ENCODE data around the gene NFATC2IP.
"Not testable (repeated sequence)": the region's sequence is repeated elsewhere in the genome, so short reads cannot be mapped to it uniquely, and the experiment has no call there.

The NFATC2IP gene

DNA sequence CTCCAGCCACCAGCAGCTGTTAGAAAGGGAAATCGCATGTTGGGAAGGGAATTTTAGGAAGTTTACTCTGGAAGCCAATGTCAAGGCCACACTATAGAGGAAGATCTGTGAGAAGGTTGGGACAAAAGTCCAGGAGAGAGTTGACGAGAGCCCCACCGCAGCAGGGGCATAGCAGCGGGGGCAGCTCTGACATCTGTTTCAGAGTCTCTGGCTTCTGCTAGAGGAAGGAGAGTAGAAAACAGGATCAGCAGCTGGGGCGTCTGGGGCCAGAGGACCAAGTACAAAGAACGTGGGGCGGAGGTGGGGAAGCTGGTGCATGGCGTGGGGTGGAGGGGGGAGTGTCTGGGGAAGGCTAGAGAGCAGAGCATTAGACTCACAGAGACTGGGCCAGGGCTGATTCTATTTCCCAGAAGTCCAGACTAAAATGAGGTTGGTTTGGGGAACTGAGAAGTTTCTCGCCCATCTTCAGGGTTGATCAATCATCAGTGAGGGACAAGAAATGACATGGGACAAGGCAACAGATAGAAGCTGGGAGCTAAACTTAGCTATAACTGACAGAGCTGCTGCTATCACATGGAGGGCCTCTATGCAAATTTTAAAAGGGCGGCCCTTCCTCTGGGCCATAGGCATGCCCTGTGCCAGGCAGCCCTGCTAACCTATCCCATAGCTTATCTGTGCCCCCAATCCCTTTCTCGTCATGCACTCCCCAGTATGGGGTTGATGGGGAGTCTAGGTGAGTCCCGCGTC is 26.9 kb upstream of the NFATC2IP start:
- peak overlapping the region; percentile 97 for H3K56ac ChIP-seq (ENCODE audit: low read length)
- no peak overlapping the region for H2BK15ac ChIP-seq (replicated peaks; ENCODE audit: low read depth)
- no peak overlapping the region for H3K4ac ChIP-seq (ENCODE audit: low read depth, low read length)
- no peak overlapping the region for H2AK5ac ChIP-seq (ENCODE audit: low read length)
- WGBS (ENCODE audit: extremely low coverage, insufficient coverage, low lambda C conversion rate), result no CpG with 5 or more reads among the region's 13 CpGs
- no peaks in the 10 kb centered on the region for H3K79me2 ChIP-seq (ENCODE audit: control insufficient read depth, insufficient read depth, low read length)
- no peaks in the 10 kb centered on the region for H3K4me1 ChIP-seq (ENCODE audit: control insufficient read depth, low read depth, low read length)
- H3K36me3 ChIP-seq (ENCODE audit: control insufficient read depth, insufficient read depth, low read length), result no peaks in the 10 kb centered on the region
- no peak overlapping the region for H4K5ac ChIP-seq (ENCODE audit: low read length)
- H3K4me3 ChIP-seq (ENCODE audit: low read length), result peak overlapping the region; percentile 60
- H3K27ac ChIP-seq (ENCODE audit: low read depth, low read length), result peak overlapping the region; percentile 32
- peak overlapping the region; percentile 86 for H3K9ac ChIP-seq (ENCODE audit: low read length)
- peaks cover 2% of the 10 kb centered on the region for H3K79me1 ChIP-seq (ENCODE audit: low read length)
- H2BK5ac ChIP-seq (ENCODE audit: low read length), result peak overlapping the region; percentile 49
- DNase-seq, result no peak
- H2BK120ac ChIP-seq (ENCODE audit: low read depth, low read length), result no peak overlapping the region
- H4K8ac ChIP-seq (ENCODE audit: low read depth, low read length), result no peak overlapping the region
- no peak overlapping the region for H3K18ac ChIP-seq (ENCODE audit: low read length)
- H3K27me3 ChIP-seq (ENCODE audit: insufficient read depth, low read length, poor library complexity), result no peaks in the 10 kb centered on the region
- peak overlapping the region; percentile 97 for H3K4me2 ChIP-seq (ENCODE audit: low read length)
- H3K23ac ChIP-seq (ENCODE audit: low read length), result peak overlapping the region; percentile 66

DNA sequence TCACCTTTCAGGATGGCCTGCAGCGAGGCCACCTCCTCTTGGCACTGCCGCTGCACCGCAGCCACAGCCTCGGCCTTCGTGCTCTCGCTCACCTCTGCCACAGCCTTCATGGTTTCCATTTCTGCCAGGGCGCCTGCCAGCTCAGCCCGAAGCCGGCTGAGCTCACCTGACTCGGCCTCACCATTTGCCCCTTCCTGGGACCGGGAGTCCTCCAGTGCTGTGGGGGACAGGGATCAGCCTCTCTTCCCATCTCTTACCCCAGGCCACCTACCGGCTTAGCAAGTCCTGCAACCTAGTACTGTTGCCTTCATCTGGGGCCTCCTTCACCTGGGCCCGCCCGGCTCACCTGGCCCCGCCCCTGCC is 26.4 kb upstream of the NFATC2IP start:
- Histone ChIP-seq H3K27ac (ENCODE audit: low read depth, low read length) (peak overlapping the region; percentile 32), H4K8ac (ENCODE audit: low read depth, low read length) (no peak overlapping the region), H3K18ac (ENCODE audit: low read length) (no peak overlapping the region), H3K27me3 (ENCODE audit: insufficient read depth, low read length, poor library complexity) (no peaks in the 10 kb centered on the region), H3K9ac (ENCODE audit: low read length) (peak overlapping the region; percentile 86), H3K4me3 (ENCODE audit: low read length) (peak overlapping the region; percentile 60), H3K79me1 (ENCODE audit: low read length) (peaks cover 2% of the 10 kb centered on the region), H3K4me1 (ENCODE audit: control insufficient read depth, low read depth, low read length) (no peaks in the 10 kb centered on the region), H3K79me2 (ENCODE audit: control insufficient read depth, insufficient read depth, low read length) (no peaks in the 10 kb centered on the region), H2BK15ac (replicated peaks; ENCODE audit: low read depth) (no peak overlapping the region), H2BK5ac (ENCODE audit: low read length) (peak overlapping the region; percentile 49), H2AK5ac (ENCODE audit: low read length) (no peak overlapping the region), H3K23ac (ENCODE audit: low read length) (peak overlapping the region; percentile 66), H2BK120ac (ENCODE audit: low read depth, low read length) (no peak overlapping the region), H3K4me2 (ENCODE audit: low read length) (peak overlapping the region; percentile 97), H3K4ac (ENCODE audit: low read depth, low read length) (peak overlapping the region; percentile 46), H4K5ac (ENCODE audit: low read length) (no peak overlapping the region), H3K56ac (ENCODE audit: low read length) (peak overlapping the region; percentile 97), H3K36me3 (ENCODE audit: control insufficient read depth, insufficient read depth, low read length) (no peaks in the 10 kb centered on the region)
- no peak for DNase-seq
- no CpG with 5 or more reads among the region's 15 CpGs for WGBS (ENCODE audit: extremely low coverage, insufficient coverage, low lambda C conversion rate)

- H3K79me2 ChIP-seq (ENCODE audit: control insufficient read depth, insufficient read depth, low read length), result no peaks in the 10 kb centered on the region
- no peak within 1 kb of the TSS for H2BK15ac ChIP-seq (replicated peaks; ENCODE audit: low read depth)
- H3K9ac ChIP-seq (ENCODE audit: low read length), result peak within 1 kb of the TSS; percentile 99
- H3K27ac ChIP-seq (ENCODE audit: low read depth, low read length), result peak within 1 kb of the TSS; percentile 99
- H3K4me1 ChIP-seq (ENCODE audit: control insufficient read depth, low read depth, low read length), result no peaks in the 10 kb centered on the region
- H4K5ac ChIP-seq (ENCODE audit: low read length), result no peak within 1 kb of the TSS
- peak within 1 kb of the TSS; percentile 82 for H3K4me3 ChIP-seq (ENCODE audit: low read length)
- H3K56ac ChIP-seq (ENCODE audit: low read length), result peak within 1 kb of the TSS; percentile 98
- peak within 1 kb of the TSS; percentile 97 for H3K4me2 ChIP-seq (ENCODE audit: low read length)
- peak within 1 kb of the TSS; percentile 84 for H2BK5ac ChIP-seq (ENCODE audit: low read length)
- no peaks in the 10 kb centered on the region for H3K36me3 ChIP-seq (ENCODE audit: control insufficient read depth, insufficient read depth, low read length)
- DNase-seq, result peak; percentile 97
- no CpG with 5 or more reads among the region's 66 CpGs for WGBS (ENCODE audit: extremely low coverage, insufficient coverage, low lambda C conversion rate)
- no peak within 1 kb of the TSS for H2BK120ac ChIP-seq (ENCODE audit: low read depth, low read length)
- peak within 1 kb of the TSS; percentile 98 for H3K23ac ChIP-seq (ENCODE audit: low read length)
- peak within 1 kb of the TSS; percentile 57 for H3K18ac ChIP-seq (ENCODE audit: low read length)
- H4K8ac ChIP-seq (ENCODE audit: low read depth, low read length), result peak within 1 kb of the TSS; percentile 78
- H3K27me3 ChIP-seq (ENCODE audit: insufficient read depth, low read length, poor library complexity), result no peaks in the 10 kb centered on the region
- H3K79me1 ChIP-seq (ENCODE audit: low read length), result peaks cover 2% of the 10 kb centered on the region
- H3K4ac ChIP-seq (ENCODE audit: low read depth, low read length), result peak within 1 kb of the TSS; percentile 46
- no peak within 1 kb of the TSS for H2AK5ac ChIP-seq (ENCODE audit: low read length)
These were observed 25.9 kb upstream of the NFATC2IP start, which contains the start of gene RABEP2 for GRCh38 chr16:28924762-28925385. Gene RABEP2 (minus strand): TSS chr16:28925238. CDS start chr16:28925163, 75 bp downstream.

DNA sequence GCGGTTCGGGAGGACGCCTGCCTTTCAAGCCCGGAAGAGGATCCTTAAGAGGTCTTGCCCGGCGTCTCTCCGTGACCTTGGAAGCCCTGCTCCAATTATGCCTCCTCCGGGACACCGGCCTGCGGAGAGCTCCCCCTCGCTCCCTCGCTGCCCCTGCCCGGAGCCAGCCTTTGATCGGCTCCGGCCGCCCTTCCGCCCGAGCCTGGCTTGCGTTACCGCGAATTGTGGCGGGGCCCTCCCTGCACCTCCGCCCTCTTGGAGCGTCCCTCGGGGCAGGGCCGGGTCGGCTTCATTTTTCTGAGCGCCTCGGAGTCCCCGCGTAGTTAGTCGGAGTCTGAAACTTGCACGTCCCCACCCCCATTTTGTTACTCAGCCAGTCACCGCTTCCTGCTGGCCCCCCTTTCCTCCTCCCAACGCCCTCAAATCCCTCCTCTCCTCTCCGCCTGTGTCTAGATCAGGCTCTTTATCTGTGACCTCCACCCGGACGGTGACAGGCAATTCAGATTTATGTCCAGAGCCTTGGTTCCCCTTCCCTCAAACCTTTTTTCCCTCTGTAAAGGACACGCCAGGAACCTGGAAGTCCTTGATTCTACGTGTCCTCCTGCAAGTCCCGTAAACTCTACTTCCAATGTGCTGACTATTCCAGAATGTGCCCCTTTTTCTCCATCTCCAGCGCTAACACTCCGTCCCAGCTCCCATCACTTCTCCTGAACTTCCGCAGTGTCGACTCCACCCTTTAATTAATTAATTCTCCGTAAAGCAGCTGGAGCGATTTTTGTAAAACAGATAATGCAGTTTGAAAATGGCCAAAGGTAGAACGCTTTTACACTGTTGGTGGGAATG is 25.1 kb upstream of the NFATC2IP start:
- H3K9ac ChIP-seq (ENCODE audit: low read length), result peak overlapping the region; percentile 99
- no peak overlapping the region for H2AK5ac ChIP-seq (ENCODE audit: low read length)
- H3K27me3 ChIP-seq (ENCODE audit: insufficient read depth, low read length, poor library complexity), result no peaks in the 10 kb centered on the region
- peak overlapping the region; percentile 93 for H3K4me2 ChIP-seq (ENCODE audit: low read length)
- peak overlapping the region; percentile 11 for H3K4ac ChIP-seq (ENCODE audit: low read depth, low read length)
- peak overlapping the region; percentile 98 for H3K56ac ChIP-seq (ENCODE audit: low read length)
- no peak overlapping the region for H2BK15ac ChIP-seq (replicated peaks; ENCODE audit: low read depth)
- no peaks in the 10 kb centered on the region for H3K4me1 ChIP-seq (ENCODE audit: control insufficient read depth, low read depth, low read length)
- H3K36me3 ChIP-seq (ENCODE audit: control insufficient read depth, insufficient read depth, low read length), result no peaks in the 10 kb centered on the region
- no peak overlapping the region for H4K5ac ChIP-seq (ENCODE audit: low read length)
- H3K23ac ChIP-seq (ENCODE audit: low read length), result peak overlapping the region; percentile 98
- no peaks in the 10 kb centered on the region for H3K79me2 ChIP-seq (ENCODE audit: control insufficient read depth, insufficient read depth, low read length)
- H2BK120ac ChIP-seq (ENCODE audit: low read depth, low read length), result no peak overlapping the region
- H3K27ac ChIP-seq (ENCODE audit: low read depth, low read length), result peak overlapping the region; percentile 99
- no CpG with 5 or more reads among the region's 48 CpGs for WGBS (ENCODE audit: extremely low coverage, insufficient coverage, low lambda C conversion rate)
- peak overlapping the region; percentile 84 for H2BK5ac ChIP-seq (ENCODE audit: low read length)
- peak overlapping the region; percentile 78 for H4K8ac ChIP-seq (ENCODE audit: low read depth, low read length)
- peak overlapping the region; percentile 57 for H3K18ac ChIP-seq (ENCODE audit: low read length)
- H3K4me3 ChIP-seq (ENCODE audit: low read length), result peak overlapping the region; percentile 82
- peaks cover 2% of the 10 kb centered on the region for H3K79me1 ChIP-seq (ENCODE audit: low read length)
- no peak for DNase-seq

DNA sequence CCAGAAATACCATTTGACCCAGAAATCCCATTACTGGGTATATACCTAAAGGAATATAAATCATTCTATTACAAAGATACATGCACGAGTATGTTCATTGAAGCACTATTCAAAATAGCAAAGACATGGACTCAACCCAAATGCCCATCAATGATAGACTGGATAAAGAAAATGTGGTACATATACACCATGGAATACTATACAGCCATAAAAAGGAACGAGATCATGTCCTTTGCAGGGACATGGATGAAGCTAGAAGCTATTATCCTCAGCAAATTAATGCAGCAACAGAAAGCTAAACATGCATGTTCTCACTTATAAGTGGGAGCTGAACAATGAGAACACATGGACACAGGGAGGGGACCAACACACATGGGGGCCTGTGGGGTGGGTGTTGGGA is 24.5 kb upstream of the NFATC2IP start:
- not testable (repeated sequence) for H4K5ac ChIP-seq (ENCODE audit: low read length); H3K4me1 ChIP-seq (ENCODE audit: control insufficient read depth, low read depth, low read length); H3K56ac ChIP-seq (ENCODE audit: low read length); H2BK120ac ChIP-seq (ENCODE audit: low read depth, low read length); H3K18ac ChIP-seq (ENCODE audit: low read length); H3K9ac ChIP-seq (ENCODE audit: low read length); H3K79me1 ChIP-seq (ENCODE audit: low read length); H3K27me3 ChIP-seq (ENCODE audit: insufficient read depth, low read length, poor library complexity); H3K4me3 ChIP-seq (ENCODE audit: low read length); H3K36me3 ChIP-seq (ENCODE audit: control insufficient read depth, insufficient read depth, low read length); H2AK5ac ChIP-seq (ENCODE audit: low read length); H3K4me2 ChIP-seq (ENCODE audit: low read length); H4K8ac ChIP-seq (ENCODE audit: low read depth, low read length); DNase-seq; H3K4ac ChIP-seq (ENCODE audit: low read depth, low read length); H2BK5ac ChIP-seq (ENCODE audit: low read length); H2BK15ac ChIP-seq (replicated peaks; ENCODE audit: low read depth); H3K27ac ChIP-seq (ENCODE audit: low read depth, low read length); H3K79me2 ChIP-seq (ENCODE audit: control insufficient read depth, insufficient read depth, low read length); H3K23ac ChIP-seq (ENCODE audit: low read length)
- no CpG with 5 or more reads among the region's 2 CpGs for WGBS (ENCODE audit: extremely low coverage, insufficient coverage, low lambda C conversion rate)
